Activated CD4-positive, alpha-beta memory T cell treated with anti-CD3 and anti-CD28 coated beads for 36 hours (primary cell): ENCODE measurements around the gene GATA5. TPM values are rescaled to one million over a fixed set of nuclear protein-coding genes. Genes with fewer than 3 reads are reported as not detected.

ENCODE experiments used
- CTCF ChIA-PET: fragments of 350-600 bp; sonication (Branson Sonifier 250); formaldehyde crosslinking; loops from one replicate; lab custom pipeline; 2021; ENCODE audit warnings: antibody characterized with exemption, inconsistent platforms; lab: Charles Lee
- POLR2A ChIA-PET: fragments of 350-600 bp; sonication (Branson Sonifier 250); formaldehyde crosslinking; loops from one replicate; lab custom pipeline; 2021; ENCODE audit warnings: antibody characterized with exemption; lab: Charles Lee
- DNase-seq: peaks from one replicate; pipeline ENCODE4 v3.0.0-alpha.2; 2020
- H3K27ac Mint-ChIP-seq: one replicate; pipeline ENCODE4 v1.8.0; 2021; ENCODE audit warnings: mixed read lengths
- H3K27me3 Mint-ChIP-seq: one replicate; pipeline ENCODE4 v1.8.0; 2021; ENCODE audit warnings: mixed read lengths
- H3K36me3 Mint-ChIP-seq: one replicate; pipeline ENCODE4 v1.8.0; 2021; ENCODE audit warnings: mixed read lengths
- H3K4me1 Mint-ChIP-seq: one replicate; pipeline ENCODE4 v1.8.0; 2021; ENCODE audit warnings: low read depth, mixed read lengths
- H3K4me3 Mint-ChIP-seq: one replicate; pipeline ENCODE4 v1.8.0; 2021; ENCODE audit warnings: mild to moderate bottlenecking, mixed read lengths
- H3K9me3 Mint-ChIP-seq: one replicate; pipeline ENCODE4 v1.8.0; 2021; ENCODE audit warnings: mixed read lengths
- intact Hi-C: fragments of 100-400 bp; cut with micrococcal nuclease; formaldehyde crosslinking; loops from one replicate; pipeline ENCODE4 v1.15.1; 2023
- total RNA-seq, 2 experiments: library from RNA; stranded (reverse); gene quantifications; one replicate each; pipeline ENCODE4 v1.2.3, GENCODE V29; 2021

The GATA5 gene
- total RNA-seq, 2 experiments from 2014 or later = not detected

DNA sequence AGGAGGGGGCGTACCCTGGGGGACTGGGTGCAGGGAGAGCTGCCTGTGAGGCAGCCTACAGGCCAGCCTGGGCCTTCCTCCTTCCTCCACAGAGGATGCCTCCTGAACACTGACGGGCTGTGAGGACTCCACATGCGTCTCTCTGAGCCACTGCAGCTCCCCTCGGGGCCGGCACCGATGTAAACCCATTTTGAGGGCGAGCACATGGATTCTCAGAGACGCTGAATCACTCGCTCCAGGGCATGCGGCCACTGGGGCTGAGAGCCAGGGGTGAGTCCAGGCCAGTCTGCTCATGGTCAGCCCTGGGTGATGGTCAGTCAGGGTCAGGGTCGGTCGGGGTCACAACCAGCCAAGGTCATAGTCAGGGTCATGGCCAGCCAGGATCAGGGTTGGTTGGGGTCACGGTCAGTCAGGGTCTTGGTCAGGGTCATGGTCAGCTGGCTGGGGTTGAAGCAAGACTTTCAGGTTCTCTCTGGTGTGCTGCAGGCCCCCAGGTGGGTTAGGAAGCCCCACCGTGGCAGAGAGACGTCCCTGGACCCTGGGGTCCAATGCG, 33.7 kb downstream of the GATA5 start:
- no peaks in the 10 kb centered on the region for H3K27me3 Mint-ChIP-seq
- no peaks in the 10 kb centered on the region for H3K9me3 Mint-ChIP-seq
- intact Hi-C loops = no loop called here
- H3K27ac Mint-ChIP-seq = no peak overlapping the region
- H3K4me3 Mint-ChIP-seq = no peak overlapping the region
- CTCF ChIA-PET = no interaction called here
- DNase-seq = no peak
- no peaks in the 10 kb centered on the region for H3K4me1 Mint-ChIP-seq
- POLR2A ChIA-PET = no interaction called here
- H3K36me3 Mint-ChIP-seq = no peaks in the 10 kb centered on the region

DNA sequence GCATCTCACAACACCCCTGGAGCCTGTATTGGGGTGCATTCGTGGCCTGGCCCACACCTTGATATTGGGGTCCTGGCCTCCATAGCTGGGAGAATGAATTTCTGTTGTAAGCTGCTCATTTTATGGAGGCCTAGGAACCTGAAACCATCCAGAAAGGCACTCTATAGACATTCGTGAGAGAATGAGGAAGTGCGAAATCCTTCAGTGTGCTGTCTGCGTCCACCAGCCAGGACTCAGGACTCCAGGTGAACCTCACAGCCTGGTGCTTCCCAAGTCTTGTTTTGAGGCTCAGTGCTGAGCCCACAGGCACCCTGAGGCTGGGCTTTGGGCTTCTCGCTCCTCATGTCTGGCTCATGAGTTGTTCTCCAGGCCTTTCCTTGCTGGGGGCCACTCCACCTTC, 36.6 kb downstream of the GATA5 start:
- H3K27ac Mint-ChIP-seq = no peak overlapping the region
- no peaks in the 10 kb centered on the region for H3K4me1 Mint-ChIP-seq
- peaks cover 17% of the 10 kb centered on the region for H3K27me3 Mint-ChIP-seq
- ChIA-PET CTCF (no interaction called here), POLR2A (no interaction called here)
- no peaks in the 10 kb centered on the region for H3K9me3 Mint-ChIP-seq
- no peak overlapping the region for H3K4me3 Mint-ChIP-seq
- no peak for DNase-seq
- intact Hi-C loops = no loop called here
- H3K36me3 Mint-ChIP-seq = no peaks in the 10 kb centered on the region

- ChIA-PET POLR2A (no interaction called here), CTCF (no interaction called here)
- Mint-ChIP-seq H3K36me3 (no peaks in the 10 kb centered on the region), H3K27ac (no peak overlapping the region), H3K4me1 (no peaks in the 10 kb centered on the region), H3K27me3 (peaks cover 23% of the 10 kb centered on the region), H3K9me3 (no peaks in the 10 kb centered on the region), H3K4me3 (no peak overlapping the region)
- intact Hi-C loops = no loop called here
- DNase-seq = no peak
Measured at GRCh38 chr20:62437927-62438326, 37.9 kb downstream of the GATA5 start.

DNA sequence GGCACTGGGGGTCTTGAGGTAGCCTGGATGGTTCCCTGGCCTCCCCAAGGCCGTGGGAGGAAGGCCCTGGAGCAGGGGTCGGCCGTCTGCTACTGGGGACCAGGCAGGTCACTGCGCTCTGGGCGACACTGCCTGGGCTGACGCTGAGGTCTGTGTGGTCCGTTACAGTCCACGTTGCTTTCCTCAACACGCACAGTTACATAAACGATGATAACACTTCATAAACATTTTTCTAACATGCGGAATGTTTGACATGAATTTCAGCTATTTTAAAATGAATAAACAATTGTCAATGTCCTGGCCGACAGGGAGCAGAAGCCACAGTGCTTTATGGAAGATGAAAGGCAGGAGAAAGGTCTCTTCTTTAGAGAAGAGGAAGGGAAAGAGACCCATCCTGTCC, 38.3 kb downstream of the GATA5 start:
- Mint-ChIP-seq H3K27ac (no peak overlapping the region), H3K36me3 (no peaks in the 10 kb centered on the region), H3K4me1 (no peaks in the 10 kb centered on the region), H3K4me3 (no peak overlapping the region), H3K9me3 (no peaks in the 10 kb centered on the region), H3K27me3 (peaks cover 23% of the 10 kb centered on the region)
- DNase-seq = no peak
- ChIA-PET POLR2A (no interaction called here), CTCF (no interaction called here)
- intact Hi-C loops = no loop called here

- peaks cover 23% of the 10 kb centered on the region for H3K27me3 Mint-ChIP-seq
- H3K4me1 Mint-ChIP-seq = no peaks in the 10 kb centered on the region
- no peaks in the 10 kb centered on the region for H3K36me3 Mint-ChIP-seq
- intact Hi-C loops = no loop called here
- DNase-seq = no peak
- no peaks in the 10 kb centered on the region for H3K9me3 Mint-ChIP-seq
- H3K27ac Mint-ChIP-seq = no peak overlapping the region
- ChIA-PET POLR2A (no interaction called here), CTCF (no interaction called here)
- H3K4me3 Mint-ChIP-seq = no peak overlapping the region
Measured at GRCh38 chr20:62436692-62437091, 39.1 kb downstream of the GATA5 start.

- CTCF ChIA-PET = no interaction called here
Measured at GRCh38 chr20:62433658-62434497, 41.9 kb downstream of the GATA5 start.

DNA sequence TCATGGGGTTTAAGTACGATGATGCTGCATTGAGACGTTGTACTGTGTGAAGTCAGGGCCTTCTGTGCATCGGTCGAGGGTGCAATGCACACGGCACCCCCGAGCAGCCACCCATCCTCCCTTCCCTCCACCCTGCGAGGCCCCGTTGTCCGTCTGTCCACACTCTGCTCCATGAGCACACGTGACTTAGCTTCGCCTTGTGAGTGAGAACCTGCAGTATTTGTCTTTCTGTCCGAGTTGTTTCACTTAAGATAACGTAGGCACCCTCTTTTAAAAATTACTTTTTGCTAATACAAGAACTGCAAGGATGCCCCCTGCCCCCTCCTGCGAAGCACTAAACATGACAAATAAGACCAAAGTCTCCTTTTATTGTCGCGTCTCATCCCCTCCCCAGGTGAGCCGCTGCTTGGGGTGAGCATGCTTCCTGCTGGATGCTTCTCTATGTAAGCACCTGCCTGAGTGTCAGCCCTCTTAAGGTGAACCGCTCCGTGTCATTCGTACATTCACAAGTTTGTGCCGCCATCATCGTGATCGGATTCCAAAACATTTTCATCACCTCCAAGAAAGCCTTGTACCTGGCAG, 44.8 kb downstream of the GATA5 start:
- H3K4me3 Mint-ChIP-seq = no peak overlapping the region
- H3K27me3 Mint-ChIP-seq = peaks cover 26% of the 10 kb centered on the region
- no peaks in the 10 kb centered on the region for H3K9me3 Mint-ChIP-seq
- no peaks in the 10 kb centered on the region for H3K4me1 Mint-ChIP-seq
- H3K27ac Mint-ChIP-seq = no peak overlapping the region
- DNase-seq = no peak
- POLR2A ChIA-PET = no interaction called here
- CTCF ChIA-PET = no interaction called here
- intact Hi-C loops = no loop called here
- no peaks in the 10 kb centered on the region for H3K36me3 Mint-ChIP-seq

More at GRCh38 chr20:62433658-62434497, 41.9 kb downstream of the GATA5 start:
- Mint-ChIP-seq H3K4me1 (no peaks in the 10 kb centered on the region), H3K36me3 (no peaks in the 10 kb centered on the region), H3K27me3 (peaks cover 26% of the 10 kb centered on the region), H3K9me3 (no peaks in the 10 kb centered on the region), H3K27ac (no peak overlapping the region), H3K4me3 (no peak overlapping the region)
- intact Hi-C loops = no loop called here
- DNase-seq = no peak
- POLR2A ChIA-PET = no interaction called here

GRCh38 chr20:62430311-62430853, 45.4 kb downstream of the GATA5 start:
- DNase-seq = no peak
- ChIA-PET POLR2A (no interaction called here), CTCF (no interaction called here)
- H3K36me3 Mint-ChIP-seq = no peaks in the 10 kb centered on the region
- peaks cover 22% of the 10 kb centered on the region for H3K27me3 Mint-ChIP-seq
- H3K9me3 Mint-ChIP-seq = no peaks in the 10 kb centered on the region
- intact Hi-C loops = no loop called here
- H3K27ac Mint-ChIP-seq = no peak overlapping the region
- H3K4me1 Mint-ChIP-seq = no peaks in the 10 kb centered on the region
- H3K4me3 Mint-ChIP-seq = no peak overlapping the region

DNA sequence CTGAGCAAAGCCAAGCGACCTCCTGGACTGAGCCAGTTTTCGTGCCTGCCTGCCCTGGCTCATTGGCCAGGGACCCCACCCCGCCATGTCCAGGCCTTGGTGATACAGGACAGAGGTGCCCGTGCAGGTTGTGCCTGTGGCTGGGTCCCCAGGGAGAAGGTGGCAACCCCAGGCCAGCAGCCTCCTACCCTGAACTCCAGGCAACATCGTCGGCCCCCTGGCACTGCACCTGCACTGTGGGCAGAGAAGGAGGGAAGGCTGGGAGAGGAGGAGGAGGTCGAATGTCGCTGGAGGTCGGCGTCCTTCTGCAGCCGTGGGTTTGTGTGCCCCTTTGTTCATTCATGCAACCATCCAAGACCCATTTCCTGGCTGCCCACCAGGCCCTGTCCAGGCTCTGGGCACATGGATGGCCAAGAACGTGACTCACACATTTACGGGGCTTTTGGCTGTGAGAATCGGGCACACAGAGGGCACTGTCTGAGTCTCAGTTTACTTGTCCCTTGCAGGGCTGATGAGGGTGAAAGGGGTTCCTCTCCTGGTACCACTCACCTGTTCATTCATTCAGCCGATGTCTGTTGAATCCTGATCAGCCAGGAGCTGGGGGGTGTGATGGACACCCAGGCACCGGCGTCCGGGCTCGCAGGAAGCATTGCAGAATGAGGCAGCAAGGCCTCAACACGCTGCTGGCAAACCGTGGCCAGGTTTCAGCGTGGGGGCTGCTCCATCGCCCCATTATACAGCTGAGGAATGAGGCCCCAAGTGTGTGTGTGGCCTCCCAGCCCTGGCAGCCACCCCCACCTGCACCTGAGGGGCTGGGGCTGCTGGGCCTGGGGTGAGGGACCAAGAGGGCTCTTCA, 46.1 kb downstream of the GATA5 start:
- intact Hi-C loops = no loop called here
- Mint-ChIP-seq H3K4me1 (no peaks in the 10 kb centered on the region), H3K36me3 (no peaks in the 10 kb centered on the region), H3K27ac (no peak overlapping the region), H3K4me3 (no peak overlapping the region), H3K27me3 (peaks cover 16% of the 10 kb centered on the region), H3K9me3 (no peaks in the 10 kb centered on the region)
- ChIA-PET POLR2A (no interaction called here), CTCF (no interaction called here)
- DNase-seq = no peak

DNA sequence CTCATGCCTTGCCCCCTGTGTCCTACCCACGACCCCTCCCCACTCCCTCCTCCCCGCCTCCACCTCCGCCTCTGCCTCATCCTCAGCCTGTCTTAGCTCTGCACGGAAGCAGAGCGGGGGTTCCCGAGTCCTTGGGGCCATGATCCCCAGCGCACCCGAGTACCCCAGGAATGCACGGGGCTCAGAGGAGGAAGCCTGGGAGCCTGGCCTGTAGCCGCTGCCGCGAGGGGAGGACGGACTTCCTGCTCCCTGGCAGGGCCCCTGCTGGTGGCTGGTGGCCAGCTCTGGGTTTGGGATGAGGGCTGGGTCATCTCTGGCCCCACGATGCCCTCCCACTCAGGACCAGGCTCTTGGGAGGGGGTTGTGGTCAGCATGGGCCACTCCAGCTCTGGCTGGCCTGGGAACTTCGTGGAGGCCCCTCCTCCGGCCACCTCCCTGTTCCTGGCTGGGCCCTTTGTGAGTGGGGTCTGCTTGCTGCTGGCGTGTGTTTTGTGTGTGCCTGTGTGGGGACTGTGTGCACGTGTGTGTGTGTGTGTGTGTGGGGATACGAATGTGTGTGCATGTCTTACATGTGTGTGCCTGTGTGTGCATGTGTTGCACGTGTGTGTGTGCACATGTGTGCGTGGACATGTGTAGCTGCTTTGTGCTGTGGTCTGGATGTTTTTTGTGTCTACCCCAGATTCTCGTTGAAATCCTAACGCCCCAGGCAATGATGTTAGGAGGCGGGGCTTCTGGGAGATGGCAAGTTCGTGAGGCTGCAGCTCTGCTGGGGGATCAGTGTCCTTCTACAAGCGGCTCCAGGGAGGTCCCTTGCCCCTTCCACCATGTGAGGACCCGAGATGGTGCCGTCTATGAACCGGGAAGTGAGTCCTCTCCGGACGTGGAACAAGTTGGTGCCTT, 47.1 kb downstream of the GATA5 start:
- ChIA-PET POLR2A (no interaction called here), CTCF (no interaction called here)
- intact Hi-C loops = no loop called here
- DNase-seq = no peak
- H3K4me3 Mint-ChIP-seq = no peak overlapping the region
- H3K4me1 Mint-ChIP-seq = no peaks in the 10 kb centered on the region
- H3K36me3 Mint-ChIP-seq = no peaks in the 10 kb centered on the region
- peaks cover 5% of the 10 kb centered on the region for H3K27me3 Mint-ChIP-seq
- H3K9me3 Mint-ChIP-seq = no peaks in the 10 kb centered on the region
- no peak overlapping the region for H3K27ac Mint-ChIP-seq

GRCh38 chr20:62428002-62428372, 47.8 kb downstream of the GATA5 start:
- Mint-ChIP-seq H3K4me3 (no peak overlapping the region), H3K27me3 (peaks cover 5% of the 10 kb centered on the region), H3K4me1 (no peaks in the 10 kb centered on the region), H3K36me3 (no peaks in the 10 kb centered on the region), H3K27ac (no peak overlapping the region), H3K9me3 (no peaks in the 10 kb centered on the region)
- intact Hi-C loops = no loop called here
- no peak for DNase-seq
- POLR2A ChIA-PET = no interaction called here
- CTCF ChIA-PET = no interaction called here
